H54 (cell line): ENCODE results near the gene ZFHX3.
A peak's percentile ranks its signal among the peaks of the same experiment; 100 is the strongest.

ENCODE experiments used
- DNase-seq: peaks from one replicate; pipeline ENCODE4 v3.0.0; 2011; ENCODE audit warnings: low spot score, mixed read lengths; ENCODE audit not compliant: insufficient read length
- FAIRE-seq: peaks from 3 replicates; lab custom pipeline; 2011; peaks lifted over from hg19 to GRCh38; lab: Jason Lieb, UNC
- POLR2A ChIP-seq: IDR thresholded peaks from 2 replicates; pipeline ENCODE4 v1.6.1; 2011; ENCODE audit warnings: low read depth, mild to moderate bottlenecking, low read length

Gene ZFHX3

DNA sequence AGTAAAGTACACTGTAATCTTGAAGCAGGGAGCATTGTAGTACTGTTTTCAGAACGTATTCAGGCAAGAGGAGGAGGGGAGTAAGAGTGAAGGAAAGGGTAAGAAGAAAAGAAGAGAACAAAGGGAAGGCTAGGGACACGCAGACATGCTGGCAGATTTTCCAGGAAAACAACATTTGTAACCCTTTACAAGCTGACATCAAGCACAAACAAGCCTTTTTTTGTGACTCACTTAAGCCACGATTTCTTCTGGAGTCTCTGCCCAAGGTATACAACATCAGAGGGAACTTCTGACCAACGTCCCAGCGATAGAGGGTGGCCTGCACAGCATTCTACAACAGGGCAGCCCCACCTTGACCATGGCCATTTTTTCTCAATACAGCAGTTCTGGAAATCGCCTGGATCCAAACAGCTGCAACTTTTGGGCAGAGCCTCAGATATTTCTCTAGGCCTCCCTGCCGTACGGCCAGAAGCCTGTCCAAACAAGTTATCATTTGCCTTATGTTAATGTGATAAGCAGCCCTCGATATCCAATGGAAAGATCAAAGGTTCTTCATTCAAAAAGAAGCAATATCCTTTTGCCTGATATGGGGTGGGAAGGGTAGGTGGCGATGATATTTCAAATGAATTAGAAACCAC is 247.3 kb downstream of the ZFHX3 start:
- TF ChIP-seq POLR2A, result no peak
- FAIRE-seq (no peak), DNase-seq (no peak)

DNA sequence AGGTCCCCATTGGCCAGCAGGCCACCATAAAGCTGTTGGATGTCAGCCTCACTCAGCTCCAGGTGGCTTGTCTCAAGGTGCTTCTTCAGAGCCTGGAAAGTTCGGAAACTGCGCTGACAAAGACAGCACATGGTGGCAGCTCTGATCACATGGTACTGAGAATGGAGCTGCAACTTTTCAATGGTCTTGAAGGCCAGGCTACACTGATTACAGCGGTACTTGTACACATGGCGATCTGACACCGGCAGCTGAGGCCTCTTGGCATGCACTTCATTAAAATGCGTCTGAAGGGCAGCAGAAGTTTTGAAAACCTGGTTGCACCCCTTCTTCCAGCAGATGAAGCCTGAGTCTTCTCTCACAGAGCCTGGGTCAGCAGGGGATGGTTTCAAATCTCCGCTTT is 249.7 kb downstream of the ZFHX3 start:
- DNase-seq (no peak), FAIRE-seq (no peak)
- no peak for TF ChIP-seq POLR2A

DNA sequence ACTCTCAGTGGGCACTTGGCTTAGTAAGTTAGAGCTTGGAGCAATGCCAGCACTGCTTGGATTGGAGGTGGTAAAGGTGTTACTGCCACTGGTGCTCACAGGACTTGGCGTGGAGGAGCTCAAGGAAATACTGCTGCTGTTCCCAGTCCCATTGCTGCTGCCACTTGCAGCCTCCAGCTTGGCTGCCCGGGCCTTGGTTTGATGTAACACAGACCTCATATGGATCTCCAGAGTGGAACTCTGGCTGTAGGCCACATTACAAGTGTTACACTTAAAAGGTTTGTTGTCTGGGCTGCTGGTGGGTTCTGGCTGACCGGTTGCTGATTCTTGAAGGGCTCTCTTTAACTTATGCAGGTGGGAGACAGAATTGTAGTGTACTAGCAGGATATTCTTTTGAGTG is 250.3 kb downstream of the ZFHX3 start:
- FAIRE-seq (no peak), DNase-seq (no peak)
- TF ChIP-seq POLR2A, result no peak

DNA sequence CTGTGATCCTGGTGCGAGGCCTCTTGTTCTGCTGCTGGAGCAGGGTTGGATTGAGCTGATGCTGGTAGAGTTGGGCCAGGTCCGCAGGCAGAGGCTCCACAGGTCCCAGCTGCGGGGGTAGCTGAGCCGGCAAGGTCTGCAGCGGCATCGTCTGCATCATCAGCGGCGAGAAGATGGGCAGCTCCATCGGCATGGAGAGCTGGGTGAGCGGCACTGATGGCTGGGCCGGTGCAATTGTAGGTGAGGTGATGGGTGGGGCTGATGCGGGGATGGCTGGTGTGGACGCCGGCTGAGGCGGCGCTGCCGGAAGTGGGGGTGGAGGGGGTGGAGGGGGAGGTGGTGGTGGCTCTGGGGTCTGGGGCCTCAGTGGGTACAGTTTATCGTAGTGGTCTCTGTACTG is 251.7 kb downstream of the ZFHX3 start:
- FAIRE-seq (no peak), DNase-seq (no peak)
- TF ChIP-seq POLR2A, result no peak

DNA sequence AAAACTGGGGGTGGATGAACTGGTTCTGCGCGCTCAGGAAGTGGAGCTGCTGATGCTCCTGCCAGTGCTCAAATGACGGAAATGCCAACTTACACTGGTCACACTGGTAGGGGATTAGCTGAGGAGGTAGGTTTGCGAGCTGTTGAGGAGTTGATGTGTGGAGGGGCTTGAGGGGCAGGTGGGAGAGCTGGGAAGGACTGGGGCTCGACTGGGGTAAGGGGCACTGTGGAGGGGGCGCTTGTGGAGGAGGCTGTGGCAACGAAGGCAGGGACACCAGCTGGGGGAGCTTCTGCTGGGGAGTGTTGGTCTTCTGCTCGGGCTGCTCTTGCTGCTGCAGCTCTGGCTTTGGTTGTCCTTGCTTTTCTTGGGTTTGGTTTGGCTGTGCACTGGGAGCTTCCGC is 252.9 kb downstream of the ZFHX3 start:
- no peak for TF ChIP-seq POLR2A
- no peak for DNase-seq
- FAIRE-seq, result no peak

DNA sequence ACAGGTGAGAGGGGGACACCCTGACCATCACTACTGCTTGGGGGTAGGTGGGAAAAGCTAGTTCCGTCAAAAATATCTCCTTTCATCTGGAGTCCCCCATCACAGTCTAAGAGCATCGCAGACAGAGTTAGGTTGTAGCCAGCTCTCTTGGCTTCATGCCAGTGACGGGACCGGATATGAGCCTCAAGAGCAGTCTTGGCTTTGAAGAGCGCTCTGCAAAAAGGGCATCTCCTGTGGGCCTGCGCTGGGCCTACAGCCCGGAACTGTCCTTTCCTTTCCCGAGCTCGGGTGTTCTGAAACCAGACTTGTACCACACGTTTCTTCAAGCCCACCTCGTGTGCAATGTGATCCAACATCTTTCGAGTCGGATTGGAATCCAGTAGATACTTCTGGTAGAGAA is 253.6 kb downstream of the ZFHX3 start:
- FAIRE-seq, result no peak
- TF ChIP-seq POLR2A, result no peak
- DNase-seq, result no peak

DNA sequence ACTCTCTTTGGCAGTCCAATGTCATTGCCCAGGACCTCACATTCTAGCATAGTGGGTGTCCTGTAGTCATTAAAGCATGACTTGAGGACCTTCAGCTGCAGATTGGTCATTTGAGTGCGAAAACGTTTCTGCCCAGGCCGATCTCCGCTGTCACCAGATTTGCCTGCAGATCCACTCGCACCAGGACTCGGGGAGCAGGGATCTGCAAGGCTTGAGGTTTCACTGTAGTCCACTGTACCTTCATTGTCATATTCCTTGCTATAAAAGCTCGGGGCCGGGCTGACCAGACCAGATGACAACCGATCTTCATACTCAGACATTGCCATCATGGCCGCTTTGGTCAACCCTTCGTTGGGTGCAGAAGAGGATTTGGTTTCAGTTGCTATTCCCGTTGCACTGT is 254.2 kb downstream of the ZFHX3 start:
- no peak for FAIRE-seq
- no peak for TF ChIP-seq POLR2A
- DNase-seq, result no peak

DNA sequence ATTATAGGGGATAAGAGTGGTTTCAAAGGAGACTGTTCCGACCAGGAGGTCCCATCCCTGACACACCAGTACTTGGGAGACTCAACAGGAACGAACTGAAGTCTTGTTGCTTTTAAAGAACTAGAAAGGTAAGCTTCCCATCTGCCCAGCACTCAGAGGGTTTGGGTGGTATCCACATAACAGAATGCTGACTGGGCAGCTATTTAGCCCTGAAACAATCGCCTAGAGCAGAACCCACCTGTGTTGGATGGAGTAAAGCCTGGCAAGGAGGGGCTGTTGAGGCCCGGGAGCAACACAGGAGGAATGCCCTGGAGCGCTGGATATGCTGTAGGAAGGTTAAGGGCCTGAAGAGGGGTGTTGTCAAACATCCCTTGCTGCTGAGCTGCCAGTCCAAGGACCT is 254.9 kb downstream of the ZFHX3 start:
- no peak for TF ChIP-seq POLR2A
- DNase-seq (no peak), FAIRE-seq (no peak)

DNA sequence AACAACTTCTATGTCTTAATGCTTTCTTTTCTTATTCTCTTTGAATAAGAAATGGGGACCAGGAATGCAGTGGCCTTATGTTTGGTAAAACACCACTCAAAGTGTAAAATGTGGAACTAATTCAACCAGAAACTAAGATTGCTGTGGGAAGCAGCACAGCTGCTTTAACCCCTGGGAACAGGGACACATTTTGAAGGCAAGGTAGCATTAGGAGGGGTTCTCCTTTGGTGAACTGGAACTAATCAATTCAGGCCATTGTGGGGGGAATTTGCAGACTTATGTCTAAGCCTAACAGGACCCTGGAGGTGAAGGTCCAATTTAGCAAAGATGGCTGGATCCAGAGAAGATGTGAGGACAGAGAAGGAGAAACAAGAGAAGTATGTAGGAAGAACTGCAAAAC is 256.1 kb downstream of the ZFHX3 start:
- no peak for TF ChIP-seq POLR2A
- DNase-seq (no peak), FAIRE-seq (no peak)

DNA sequence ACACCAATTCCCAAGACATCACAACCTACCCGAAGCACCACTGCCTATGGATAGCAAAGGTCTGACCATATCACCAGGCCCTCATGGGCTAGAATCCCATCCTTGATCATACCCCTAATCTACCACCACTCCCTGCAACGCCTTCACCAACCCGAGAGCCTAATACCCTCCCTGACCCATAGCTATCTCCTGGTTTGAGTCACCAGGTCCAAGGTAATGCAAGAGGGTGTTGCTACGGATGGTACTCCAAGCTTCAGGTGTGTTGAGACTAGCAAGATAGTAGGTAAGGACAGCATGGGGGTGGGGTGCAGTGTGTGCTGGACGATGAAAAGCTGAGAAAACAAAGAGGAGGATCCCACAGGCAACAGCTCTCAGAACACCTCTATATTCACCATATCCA is 258.0 kb downstream of the ZFHX3 start:
- DNase-seq (no peak), FAIRE-seq (no peak)
- TF ChIP-seq POLR2A, result no peak

DNA sequence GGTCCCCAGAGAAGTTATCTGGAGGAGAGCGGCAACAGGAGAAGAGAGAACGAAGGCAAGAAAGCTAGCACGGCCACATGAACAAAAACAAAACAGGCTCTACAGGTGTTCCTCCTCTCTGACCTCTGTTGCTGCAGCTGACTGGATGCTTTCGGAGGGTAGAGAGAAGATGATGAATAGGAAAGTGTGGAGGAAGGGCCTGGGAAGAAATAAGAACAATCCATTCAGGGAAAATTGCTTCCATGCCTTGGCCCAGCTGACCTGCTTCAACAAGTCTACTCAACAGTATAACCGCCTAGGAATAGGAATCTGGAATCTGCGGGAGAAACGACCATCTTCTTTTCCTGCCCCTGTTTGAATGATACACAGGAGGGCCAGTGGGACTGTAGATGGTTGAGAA is 258.5 kb downstream of the ZFHX3 start:
- FAIRE-seq (no peak), DNase-seq (no peak)
- no peak for TF ChIP-seq POLR2A

DNA sequence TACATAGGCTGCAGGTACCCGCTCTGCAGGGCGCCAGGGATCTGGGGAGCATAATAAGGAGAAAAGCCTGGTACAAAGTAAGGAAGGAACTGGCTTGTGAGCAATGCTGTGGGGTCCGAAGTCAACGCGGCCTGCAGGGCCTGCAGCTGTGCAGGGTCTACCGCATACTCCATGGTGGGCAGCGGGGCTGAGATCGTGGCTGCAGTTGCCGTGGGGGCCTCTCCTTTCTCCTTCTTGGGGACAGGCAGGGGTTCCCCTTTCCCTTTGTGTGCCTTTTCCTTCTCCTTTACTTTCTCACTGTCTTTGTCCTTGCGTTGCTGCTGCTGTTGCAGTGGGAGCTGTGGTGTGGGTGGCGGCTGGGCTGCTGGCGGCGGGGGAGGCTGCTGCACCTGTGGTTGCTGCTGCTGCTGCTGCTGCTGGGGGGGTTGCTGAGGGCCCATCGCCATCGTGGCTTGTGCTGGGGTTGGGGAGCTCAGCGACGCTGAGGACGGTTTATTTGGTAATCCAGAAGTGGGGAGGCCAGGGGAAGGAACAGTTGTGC is 259.6 kb downstream of the ZFHX3 start:
- FAIRE-seq, result no peak
- no peak for DNase-seq
- TF ChIP-seq POLR2A, result no peak

DNA sequence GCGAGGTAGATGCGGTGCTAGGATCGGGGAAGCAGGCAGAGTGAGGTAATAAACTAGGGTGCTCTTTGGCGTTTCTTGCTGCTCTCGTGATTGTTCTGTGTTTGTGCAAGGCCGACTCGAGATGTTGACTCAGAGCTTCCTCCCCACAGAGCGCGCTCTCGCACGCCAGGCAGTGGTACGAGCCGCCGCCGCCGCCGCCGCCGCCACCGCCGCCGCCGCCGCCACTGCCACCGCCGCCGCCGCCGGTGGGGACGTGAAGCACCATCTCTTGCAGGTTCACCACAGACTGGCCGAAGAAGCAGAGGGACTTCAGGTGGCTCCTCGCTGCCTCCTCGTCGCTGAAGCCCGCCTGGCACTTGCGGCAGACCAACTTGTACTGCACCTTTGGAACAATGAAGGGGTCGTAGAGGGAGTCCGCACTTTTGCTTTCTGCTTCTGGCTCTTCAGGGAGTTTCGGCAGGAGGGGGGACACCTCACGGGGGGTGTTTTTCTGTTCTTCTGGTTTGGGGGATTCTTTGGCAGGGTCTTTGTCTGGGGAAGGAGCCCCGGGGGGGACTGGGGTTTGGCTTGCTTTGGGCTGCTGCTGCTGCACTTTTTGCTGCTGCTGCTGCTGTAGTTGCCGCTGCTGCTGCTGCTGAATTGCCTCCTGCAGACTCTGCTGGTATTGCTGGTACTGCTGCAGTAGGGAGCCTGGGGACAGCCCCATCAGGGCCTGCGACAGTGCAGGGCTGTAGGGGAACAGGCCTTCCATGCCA is 260.2 kb downstream of the ZFHX3 start:
- no peak for FAIRE-seq
- no peak for TF ChIP-seq POLR2A
- peak; percentile 86 for DNase-seq

DNA sequence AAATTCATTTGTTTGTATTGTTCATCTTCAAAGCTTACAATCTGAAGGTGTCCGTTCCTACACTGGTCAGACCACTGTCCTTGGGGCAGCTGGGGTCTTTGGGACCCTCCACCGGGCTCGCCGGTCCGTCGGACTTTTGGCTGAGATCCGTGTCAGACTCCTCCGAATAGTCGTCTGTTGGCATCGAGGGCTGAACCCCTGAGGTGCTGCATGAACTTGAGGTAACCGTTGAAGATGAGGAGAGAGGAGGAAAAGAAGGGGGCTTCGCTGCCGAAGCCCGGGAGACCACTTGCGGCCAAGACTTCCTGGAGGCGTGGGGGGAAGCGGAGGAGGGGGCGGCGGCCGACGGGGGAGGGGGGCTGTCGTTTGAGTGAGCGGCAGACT is 260.8 kb downstream of the ZFHX3 start:
- DNase-seq, result no peak
- no peak for FAIRE-seq
- no peak for TF ChIP-seq POLR2A

DNA sequence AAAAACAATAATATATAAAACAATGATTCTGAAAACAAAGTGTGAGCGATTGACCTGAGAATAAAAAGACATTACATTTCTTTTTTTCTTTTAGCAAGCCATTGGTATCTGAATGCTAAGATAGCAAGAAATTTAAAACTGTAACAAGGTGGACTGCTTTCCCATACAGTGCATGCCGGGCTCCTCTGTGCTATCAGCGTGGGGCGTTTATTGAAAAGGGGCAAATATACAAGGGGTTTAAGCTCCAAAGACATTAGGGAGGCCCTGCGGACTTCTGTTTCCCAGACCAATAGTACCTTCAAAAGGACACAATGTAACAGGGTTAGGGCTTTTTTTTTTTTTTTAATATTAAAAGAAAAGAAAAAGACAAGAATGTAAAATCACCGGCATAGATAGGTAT is 261.3 kb downstream of the ZFHX3 start:
- TF ChIP-seq POLR2A, result no peak
- FAIRE-seq (no peak), DNase-seq (no peak)
